T-helper 1 cell treated with Interleukin-12 subunit alpha and Interleukin-12 subunit beta and Interleukin-4 antibody, amounts not matched to agents 30 ng/mL and 1 ng/mL, for 36 hours (primary cell): Measurements from ENCODE around the gene TRIO. TPM values are rescaled to one million over a fixed set of nuclear protein-coding genes. Genes with fewer than 3 reads are reported as not detected.
"Not testable (repeated sequence)": the region's sequence is repeated elsewhere in the genome, so short reads cannot be mapped to it uniquely, and the experiment has no call there.

Experiments
- intact Hi-C: fragments of 100-400 bp; cut with micrococcal nuclease; formaldehyde crosslinking; loops from one replicate; pipeline ENCODE4 v1.15.1; 2024
- total RNA-seq: library from RNA; stranded (reverse); gene quantifications from 2 replicates; pipeline ENCODE4 v1.2.3, GENCODE V29; 2022

TRIO gene
- total RNA-seq, 1 donor from 2014 or later = 12.9 TPM

DNA sequence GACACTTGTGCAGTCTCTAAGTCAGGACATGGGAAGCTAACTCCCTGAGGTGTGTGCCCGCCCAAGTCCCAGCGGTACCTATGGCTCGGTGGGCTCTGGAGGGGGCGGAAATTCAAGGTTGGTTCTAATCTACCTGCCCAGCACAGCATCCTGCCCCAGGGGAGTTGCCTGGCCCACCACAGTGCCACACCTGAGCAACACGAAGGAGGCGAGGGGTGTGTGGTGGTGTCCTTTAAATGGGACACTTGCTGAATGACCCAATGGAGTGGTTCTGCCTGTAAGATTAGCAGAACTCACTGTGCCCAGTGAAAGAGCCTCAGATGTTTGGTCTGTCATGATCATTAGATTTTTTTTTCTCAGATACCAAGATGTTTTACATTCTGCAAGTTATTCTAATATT is 367.7 kb downstream of the TRIO start:
- intact Hi-C loops = no loop called here

DNA sequence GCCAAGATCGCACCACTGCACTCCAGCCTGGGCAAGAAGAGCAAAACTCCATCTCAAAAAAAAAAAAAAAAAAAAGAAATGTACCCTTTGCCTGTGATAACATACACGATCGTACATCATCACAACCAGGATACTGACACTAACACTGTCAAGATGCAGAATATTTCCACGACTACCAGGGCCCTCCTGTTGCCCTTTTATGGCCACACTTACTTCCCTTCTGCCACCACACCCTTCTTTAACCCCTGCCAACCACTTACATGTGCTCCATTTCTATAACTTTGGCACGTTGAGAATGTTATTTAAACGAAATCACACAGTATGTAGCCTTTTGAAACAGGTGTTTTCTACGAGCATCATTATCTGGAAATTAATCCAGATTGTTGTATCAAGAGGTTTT is 369.4 kb downstream of the TRIO start:
- intact Hi-C loops = no loop called here

DNA sequence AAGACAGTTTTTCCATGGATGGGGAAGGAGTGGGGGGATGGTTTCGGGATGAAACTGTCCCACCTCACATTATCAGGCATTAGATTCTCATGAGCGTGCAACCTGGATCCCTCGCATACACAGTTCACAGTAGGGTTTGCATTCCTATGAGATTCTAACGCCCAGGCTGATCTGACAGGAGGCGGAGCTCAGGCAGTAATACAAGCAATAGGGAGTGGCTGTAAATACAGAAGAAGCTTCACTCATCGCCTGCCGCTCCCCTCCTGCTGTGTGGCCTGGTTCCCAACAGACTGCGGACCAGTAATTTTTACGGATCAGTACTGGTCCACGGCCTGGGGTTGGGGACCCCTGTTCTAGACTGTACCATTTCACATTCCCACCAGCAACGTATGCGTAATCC is 370.1 kb downstream of the TRIO start:
- intact Hi-C loops = no loop called here

DNA sequence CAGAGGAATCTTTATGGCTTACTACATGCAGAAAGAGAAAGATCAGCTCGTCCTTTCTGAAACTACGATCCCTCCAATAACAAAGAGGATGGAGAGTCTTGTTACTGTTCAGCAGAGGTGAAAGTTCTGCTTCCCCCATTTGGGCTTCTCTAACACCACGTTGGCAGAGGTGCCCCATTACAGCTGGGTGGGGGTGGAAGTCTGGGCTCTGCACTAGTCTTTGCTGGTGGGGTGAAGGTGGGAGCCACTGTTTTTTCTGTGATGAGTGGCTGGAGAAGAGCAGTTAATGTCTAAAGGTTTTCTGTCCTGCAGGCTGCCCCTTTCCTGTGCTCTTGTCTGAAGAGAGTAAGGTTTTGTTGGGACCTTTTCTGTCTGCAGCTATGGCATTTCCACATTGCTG is 373.8 kb downstream of the TRIO start:
- intact Hi-C loops = no loop called here

DNA sequence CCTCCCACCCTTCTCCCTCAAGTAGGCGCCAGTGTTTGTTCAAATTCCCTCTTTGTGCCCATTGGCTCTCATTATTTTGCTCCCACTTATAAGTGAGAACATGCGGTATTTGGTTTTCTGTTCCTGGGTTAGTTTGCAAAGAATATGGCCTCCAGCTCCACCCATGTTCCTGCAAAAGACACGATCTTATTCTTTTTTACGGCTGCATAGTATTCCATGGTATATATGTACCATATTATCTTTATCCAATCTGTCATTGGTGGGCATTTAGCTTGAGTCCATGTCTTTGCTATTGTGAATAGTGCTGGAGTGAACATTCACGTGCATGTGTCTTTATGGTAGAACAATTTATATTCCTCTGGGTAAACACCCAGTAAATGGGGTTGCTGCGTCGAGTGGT is 375.5 kb downstream of the TRIO start:
- intact Hi-C loops = no loop called here

DNA sequence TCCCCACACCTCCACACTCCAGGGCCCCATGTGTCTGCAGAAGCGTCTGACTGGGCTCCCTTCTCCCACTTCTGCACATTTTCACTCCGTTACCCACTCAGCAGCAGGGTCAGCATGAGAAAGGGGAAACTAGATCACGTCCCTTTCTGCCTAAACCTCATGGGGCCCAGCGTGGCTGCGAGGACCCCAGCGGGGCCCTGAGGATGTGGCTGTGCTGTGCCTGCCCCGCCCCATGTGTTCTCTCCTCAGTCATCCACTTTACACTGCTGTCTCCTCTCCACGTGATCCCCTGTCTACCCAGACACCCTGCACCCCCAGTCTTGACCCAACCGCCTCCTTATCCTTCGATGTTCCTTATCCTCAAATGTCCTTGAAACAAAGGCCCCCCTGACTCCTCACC is 378.6 kb downstream of the TRIO start:
- intact Hi-C loops = no loop called here

DNA sequence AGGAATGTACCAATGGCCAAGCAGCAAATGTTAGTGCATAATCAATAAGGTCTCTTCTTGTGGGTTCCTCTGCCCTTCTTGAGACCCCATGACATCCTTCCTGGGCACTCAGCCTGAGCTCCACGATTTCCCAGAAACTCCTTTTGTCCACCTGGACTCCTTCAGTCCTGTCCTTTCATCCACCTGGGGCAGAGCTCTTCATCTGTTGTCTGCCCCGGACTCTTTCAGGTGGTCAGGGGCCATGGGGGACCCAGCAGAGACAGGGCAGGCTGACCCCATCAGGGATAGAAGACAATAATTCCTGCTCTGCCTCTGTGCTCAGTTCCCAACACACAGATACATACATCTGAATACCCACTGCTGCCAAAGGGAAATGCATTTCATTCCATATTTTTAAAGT is 379.6 kb downstream of the TRIO start:
- intact Hi-C loops = no loop called here

DNA sequence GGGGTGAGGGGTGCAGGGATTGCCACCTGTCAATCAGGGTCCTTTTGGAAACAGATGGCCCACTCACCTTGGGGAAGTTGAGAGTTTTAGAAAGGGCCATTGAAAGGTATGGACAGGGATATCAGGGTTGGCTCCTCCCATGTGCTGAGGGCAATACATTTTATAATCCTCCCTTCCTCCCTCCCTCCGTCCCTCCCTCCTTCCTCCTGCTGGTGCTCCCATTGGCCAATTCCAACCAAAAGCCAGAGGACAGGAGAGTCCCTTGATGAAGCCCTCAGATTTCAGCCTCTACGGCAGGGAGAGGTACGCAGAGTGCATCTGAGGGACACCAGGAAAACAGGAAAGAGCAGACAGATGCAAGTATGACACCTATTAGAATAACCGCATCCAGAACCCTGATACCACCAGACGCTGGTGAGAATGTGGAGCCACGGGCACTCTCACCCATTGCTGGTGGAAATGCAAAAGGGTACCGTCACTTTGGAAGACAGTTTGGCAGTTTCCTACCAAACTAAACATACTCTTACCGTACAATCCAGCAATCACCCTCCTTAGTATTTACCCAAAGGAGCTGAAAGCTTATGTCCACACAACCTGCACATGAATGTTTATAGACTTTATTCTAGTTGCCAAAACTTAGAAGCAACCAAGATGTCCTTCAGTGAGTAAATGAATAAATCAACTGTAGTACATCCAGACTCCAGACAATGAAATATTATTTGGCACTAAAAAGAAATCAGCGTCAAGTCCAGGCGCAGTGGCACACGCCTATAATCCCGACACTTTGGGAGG is 380.3 kb downstream of the TRIO start:
- intact Hi-C loops = no loop called here

DNA sequence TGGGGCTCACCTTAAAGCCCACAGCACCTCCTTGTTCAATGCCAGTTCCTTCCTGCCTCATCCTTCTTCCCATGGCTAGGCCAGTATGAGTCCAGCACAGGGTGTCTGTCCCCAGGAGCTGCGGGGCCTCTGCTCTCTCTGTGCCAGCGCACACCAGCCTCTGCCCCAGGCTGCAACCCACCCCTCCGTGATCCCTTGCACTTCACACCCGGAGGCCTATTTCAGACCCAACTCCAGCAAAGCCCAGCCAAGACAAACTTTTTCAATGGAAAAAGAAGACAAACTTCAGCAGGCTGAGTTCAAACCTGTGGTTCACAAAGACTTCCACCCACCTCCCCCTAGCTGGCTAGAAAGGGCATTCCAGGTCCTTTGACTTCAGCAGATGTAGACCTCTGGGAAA is 382.3 kb downstream of the TRIO start:
- intact Hi-C loops = no loop called here

DNA sequence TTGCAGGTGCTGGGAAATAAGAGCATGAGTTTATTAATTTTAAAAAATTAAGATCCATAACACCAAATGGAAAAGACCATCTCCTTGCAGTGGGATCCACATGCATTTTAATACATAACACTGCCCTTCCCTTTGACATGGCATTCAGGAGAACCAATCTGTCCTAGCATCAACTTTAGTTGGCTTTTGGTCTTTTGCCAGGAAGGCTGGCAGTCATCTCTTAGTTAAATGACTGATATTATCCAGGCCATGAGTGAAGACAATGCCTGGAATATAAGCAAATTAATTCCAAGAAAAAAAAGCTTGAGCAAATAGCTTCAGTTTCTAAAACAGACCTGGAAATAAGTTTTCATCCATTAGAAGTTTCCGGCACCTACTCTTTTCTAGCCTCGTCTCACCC is 383.4 kb downstream of the TRIO start:
- intact Hi-C loops = no loop called here

DNA sequence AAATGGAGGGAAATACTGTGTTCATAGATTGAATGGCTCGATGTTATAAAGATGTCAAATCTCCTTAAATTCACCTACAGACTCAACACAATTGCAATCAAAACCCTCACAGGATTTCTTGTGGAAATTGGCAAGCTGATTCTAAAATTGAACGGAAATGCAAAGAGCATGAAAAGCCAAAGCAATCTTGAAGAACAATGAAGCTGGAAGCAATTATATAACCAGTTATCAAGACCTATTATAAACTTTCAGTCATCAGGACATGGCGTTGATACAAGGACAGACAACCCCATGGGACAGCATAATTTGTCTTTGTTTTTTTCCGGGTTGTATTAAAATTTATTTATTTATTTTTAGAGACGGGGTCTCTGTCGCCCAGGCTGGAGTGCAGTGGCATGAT is 385.0 kb downstream of the TRIO start:
- intact Hi-C loops = no loop called here

DNA sequence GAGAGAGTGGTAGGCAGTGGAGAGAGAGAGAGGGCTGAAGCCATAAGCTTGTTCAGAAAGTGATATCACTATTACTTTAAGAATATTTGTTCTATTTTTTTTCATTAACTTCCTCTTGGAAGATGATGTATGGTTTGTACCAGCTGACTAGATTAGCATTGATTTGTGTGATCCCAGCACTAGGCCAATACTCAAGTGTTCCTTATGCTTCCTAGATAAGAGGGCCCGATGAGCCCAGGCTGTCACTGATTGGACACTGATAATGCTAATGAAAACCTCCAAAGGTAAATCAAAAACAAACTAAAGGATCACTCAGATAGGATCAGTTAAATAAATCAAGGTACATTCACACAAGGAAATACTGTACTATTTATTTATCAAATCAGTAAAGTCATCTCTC is 385.8 kb downstream of the TRIO start:
- intact Hi-C loops = no loop called here

DNA sequence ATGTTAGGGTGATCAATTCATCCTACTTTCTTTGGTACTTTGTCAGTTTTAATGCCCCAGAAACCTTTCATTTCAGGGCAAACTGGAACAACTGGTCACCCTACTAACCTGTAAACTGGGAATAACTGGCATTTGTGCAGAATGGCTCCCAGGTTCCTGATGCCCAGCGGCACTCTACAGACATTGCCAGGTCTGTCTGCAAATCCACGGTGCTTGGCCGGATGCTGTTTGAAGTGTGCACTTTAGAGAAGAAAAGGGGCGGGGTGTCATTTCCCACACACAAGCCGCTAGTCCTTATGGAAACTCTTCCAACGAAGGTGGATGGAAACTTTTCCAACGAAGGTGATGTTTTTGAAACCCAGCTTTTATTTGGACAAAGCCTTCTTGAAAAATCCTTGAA is 388.5 kb downstream of the TRIO start:
- intact Hi-C loops = no loop called here

DNA sequence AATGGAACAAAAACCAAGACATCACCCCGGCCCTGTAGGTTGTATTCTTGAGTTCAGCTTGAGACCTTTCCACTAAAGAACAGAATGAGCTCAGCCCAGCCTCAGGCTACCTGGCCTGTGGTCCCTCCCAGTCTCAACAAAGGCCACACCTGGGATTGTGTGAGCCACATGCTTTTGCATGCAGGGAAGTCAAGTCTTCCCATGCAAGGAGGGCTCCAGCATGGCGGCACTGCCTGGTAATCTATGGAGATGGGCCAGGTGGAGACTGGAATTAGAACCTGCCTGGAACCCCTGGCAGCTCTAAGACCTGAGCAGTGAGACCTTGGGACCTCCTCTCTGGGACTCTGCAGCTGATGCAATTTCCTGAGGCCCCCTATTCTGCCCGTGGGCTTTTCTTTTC is 389.0 kb downstream of the TRIO start:
- intact Hi-C loops = no loop called here

DNA sequence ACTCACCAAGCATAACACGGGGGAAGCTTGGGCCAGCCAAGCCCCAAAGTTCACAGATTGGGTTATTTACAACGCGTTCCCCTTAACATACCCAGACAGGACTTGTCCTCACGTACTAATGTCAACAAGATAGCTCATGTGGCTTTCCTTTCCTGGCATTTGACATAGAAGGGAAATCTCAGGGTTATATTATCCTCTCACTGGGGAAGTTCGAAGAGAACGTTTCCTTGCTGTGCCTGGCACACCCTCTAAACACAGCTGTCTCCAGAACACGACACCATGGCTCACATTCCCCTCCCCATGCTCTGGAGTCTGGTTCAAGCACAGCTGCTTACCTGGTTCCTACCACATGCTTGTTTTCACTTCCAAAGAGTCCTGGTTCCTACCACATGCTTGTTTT is 391.6 kb downstream of the TRIO start:
- intact Hi-C loops = no loop called here

DNA sequence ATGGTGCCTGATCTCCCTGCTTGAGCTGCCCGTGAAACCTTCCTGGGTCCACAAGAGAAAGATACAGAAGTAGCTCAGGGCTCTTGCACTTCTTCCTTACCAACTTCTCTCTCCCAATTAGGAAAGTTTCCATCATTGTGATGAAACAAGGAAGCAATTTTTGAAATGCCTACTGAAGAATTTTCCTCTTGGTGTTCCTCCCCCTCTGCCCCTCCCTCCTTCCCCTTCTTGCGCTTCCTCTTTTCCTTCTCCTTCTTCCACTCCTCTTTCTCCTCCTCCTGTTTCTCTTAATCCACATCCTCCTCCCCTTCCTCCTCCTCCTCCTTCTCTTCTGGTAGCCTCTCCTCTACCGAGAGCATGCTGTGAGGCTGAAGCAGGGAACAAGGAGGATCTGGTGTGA is 402.2 kb downstream of the TRIO start:
- intact Hi-C loops = no loop called here

DNA sequence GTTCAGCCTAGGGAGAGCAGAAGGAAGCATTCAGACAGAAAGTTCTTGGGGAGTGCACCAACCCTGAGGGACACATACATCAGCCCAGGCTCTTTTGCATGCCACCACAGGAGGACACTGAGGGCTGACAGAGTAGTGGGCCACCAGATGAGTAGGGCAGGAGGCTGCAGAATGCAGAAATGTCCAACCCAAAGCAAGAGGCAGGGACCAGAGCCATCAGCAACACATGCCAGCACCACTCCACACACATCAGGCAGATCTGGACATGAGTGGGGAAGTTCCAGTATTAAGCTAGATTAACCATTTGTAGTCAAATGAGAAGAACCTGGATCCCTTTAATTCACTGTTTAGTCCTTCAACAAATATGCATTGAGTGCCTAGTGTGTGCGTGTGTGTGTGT is 402.7 kb downstream of the TRIO start:
- intact Hi-C loops = no loop called here

DNA sequence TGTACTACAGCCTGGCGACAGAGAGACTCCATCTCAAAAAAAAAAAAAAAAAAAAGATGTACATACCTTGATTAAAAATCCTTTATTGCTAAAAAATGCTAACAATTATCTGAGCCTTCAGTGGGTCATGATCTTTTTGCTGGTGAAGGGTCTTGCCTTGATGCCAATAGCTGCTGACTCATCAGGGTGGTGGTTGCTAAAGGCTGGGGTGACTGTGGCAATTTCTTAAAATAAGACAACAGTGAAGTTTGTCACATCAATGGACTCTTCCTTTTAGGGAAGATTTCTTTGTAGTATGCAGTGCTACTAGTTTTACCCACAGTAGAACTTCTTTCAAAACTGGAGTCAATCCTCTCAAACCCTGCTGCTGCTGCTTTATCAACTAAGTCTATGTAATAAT is 404.5 kb downstream of the TRIO start:
- intact Hi-C loops = no loop called here

DNA sequence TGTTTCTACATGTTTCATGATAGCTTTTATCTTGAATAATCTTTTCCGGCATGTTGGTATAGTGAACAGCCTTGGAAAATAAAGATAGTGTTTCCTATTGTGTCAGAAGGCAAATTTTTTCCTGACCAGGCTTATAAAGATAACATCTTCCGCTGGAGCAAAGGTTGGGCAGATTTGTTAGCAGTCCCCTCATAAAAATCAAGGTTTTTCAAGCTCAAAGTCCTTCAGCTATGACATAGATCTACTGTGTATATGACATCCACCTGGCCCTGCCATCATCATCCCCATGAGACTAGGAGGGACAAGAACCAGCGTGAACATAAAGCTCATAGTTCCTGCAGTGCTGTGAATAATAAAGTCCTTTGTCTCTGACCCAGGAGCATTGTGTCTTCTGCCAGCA is 408.1 kb downstream of the TRIO start:
- intact Hi-C loops = no loop called here

DNA sequence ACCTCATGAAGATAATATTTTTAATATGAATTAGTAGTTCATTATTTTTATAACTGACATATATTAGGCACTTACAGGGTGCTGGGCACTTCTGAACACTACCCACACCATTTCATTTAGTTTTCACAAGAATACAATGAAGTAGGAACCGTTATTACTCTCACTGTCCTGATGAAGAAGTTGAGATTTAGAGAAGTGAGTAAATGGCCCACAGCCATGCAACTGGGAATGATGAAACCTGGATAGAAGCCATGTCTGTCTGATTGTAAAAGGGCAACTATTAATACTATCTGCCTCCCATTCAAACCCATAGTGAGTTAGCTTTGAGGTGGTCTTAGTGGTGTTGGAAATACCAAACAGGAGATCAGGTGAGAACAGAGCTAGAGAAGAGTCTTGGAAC is 408.9 kb downstream of the TRIO start:
- intact Hi-C loops = no loop called here

DNA sequence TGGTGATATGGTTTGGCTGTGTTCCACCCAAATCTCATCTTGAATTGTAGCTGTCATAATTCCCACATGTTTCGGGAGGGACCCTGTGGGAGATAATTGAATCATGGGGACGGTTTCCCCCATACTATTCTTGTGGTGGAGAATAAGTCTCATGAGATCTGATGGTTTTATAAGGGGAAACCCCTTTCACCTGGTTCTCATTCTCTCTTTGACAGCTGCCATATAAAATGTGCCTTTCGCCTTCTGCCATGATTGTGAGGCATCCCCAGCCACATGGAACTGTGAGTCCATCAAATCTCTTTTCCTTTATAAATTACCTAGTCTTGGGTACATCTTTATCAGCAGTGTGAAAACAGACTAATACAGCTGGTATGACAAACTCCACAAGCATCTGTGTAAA is 411.1 kb downstream of the TRIO start:
- intact Hi-C loops = not testable (repeated sequence)

DNA sequence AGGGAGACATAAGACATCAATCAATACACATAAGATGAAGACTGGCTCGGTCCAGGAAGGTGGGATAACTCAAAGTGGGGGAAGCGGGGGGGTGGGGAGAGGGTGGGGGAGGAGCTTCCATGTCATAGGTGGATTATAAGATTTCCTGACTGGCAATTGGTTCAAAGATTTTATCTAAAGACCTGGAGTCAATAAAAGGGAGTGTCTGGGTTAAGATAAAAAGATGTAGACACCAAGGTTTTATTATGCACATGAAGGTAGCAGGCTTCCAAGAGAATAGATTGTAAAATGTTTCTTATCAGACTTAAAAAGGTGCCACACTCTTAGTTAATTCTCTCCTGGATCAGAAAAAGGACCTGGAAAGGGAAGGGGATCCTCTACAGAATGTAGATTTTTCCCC is 412.9 kb downstream of the TRIO start:
- intact Hi-C loops = no loop called here

DNA sequence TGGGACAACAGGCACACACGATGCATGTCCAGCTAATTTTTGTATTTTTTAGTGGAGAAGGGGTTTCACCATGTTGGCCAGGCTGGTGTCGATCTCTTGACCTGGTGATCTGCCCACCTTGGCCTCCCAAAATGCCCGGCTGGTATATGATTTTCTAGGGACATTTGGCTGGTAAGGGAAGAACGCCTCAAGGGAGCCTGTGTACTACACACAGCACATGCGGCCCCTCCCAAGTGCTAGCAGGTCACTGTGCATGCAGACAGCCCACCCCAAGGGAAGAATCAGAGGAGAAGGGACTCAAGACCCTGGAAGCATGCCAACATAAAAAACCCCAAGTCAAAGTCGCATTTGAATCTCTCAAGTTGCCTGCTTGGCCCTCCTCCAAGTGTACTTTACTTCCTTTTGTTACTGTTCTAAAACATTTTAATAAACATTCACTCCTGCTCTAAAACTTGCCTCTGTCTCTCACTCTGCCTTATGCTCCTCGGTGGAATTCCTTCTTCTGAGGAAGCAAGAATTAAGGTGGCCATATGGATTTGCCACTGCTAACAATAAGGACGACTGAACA is 414.1 kb downstream of the TRIO start:
- intact Hi-C loops = no loop called here
